Kidney epithelial cell (primary cell): ENCODE data around the gene KIF26B. TPM values are rescaled to one million over a fixed set of nuclear protein-coding genes. Genes with fewer than 3 reads are reported as not detected.
A peak's percentile ranks its signal among the peaks of the same experiment; 100 is the strongest.

ENCODE experiments used
- DNase-seq: peaks from one replicate; pipeline ENCODE4 v3.0.0-alpha.2; 2010; ENCODE audit warnings: low read depth
- H3K27me3 ChIP-seq: 2 replicates; pipeline ENCODE4 v1.6.0; 2011; ENCODE audit warnings: low read length; ENCODE audit not compliant: control insufficient read depth, insufficient read depth
- H3K36me3 ChIP-seq: 2 replicates; pipeline ENCODE4 v1.5.1; 2011; ENCODE audit warnings: low read length; ENCODE audit not compliant: control insufficient read depth, insufficient read depth
- H3K4me3 ChIP-seq: 2 replicates; pipeline ENCODE4 v1.5.1; 2011; ENCODE audit warnings: low read depth, mild to moderate bottlenecking, control low read depth, low read length
- total RNA-seq: library from RNA; depleted of rRNA; stranded (reverse); fragments of >200 nt; gene quantifications from 2 replicates; pipeline ENCODE4 v1.2.3, GENCODE V29; 2015
- TF ChIP-seq, protein P1 (sequence below): IDR thresholded peaks from 2 replicates; pipeline ENCODE4 v1.5.1; 2011; ENCODE audit warnings: mild to moderate bottlenecking, moderate library complexity, low read length, control low read depth, inconsistent platforms; ENCODE audit not compliant: insufficient read depth, poor library complexity, severe bottlenecking

KIF26B gene
- total RNA-seq, 1 donor from 2014 or later = 14.6 TPM

DNA sequence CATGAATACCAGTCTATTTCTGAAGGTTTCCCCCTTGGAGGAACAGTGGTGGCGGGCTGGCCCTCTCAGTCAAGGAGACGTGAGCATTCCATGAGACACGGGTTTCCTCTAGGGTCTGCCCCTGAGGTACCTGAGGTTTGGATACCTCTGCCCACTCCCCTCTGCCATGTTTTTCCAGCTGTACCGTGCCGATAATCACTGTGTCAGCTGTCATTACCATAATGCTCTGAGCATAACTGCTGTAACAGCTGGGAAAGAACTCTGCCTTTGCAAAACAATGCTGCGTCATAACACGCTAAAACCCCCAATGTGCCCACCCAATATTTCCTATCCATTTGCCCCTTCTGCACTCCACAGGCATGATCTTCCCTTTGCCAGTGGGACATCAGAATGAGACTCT is 425.1 kb downstream of the KIF26B start:
- no peaks in the 10 kb centered on the region for H3K27me3 ChIP-seq
- TF ChIP-seq, protein P1, sequence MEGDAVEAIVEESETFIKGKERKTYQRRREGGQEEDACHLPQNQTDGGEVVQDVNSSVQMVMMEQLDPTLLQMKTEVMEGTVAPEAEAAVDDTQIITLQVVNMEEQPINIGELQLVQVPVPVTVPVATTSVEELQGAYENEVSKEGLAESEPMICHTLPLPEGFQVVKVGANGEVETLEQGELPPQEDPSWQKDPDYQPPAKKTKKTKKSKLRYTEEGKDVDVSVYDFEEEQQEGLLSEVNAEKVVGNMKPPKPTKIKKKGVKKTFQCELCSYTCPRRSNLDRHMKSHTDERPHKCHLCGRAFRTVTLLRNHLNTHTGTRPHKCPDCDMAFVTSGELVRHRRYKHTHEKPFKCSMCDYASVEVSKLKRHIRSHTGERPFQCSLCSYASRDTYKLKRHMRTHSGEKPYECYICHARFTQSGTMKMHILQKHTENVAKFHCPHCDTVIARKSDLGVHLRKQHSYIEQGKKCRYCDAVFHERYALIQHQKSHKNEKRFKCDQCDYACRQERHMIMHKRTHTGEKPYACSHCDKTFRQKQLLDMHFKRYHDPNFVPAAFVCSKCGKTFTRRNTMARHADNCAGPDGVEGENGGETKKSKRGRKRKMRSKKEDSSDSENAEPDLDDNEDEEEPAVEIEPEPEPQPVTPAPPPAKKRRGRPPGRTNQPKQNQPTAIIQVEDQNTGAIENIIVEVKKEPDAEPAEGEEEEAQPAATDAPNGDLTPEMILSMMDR = no peak
- no peaks in the 10 kb centered on the region for H3K36me3 ChIP-seq
- H3K4me3 ChIP-seq = no peak overlapping the region
- no peak for DNase-seq

DNA sequence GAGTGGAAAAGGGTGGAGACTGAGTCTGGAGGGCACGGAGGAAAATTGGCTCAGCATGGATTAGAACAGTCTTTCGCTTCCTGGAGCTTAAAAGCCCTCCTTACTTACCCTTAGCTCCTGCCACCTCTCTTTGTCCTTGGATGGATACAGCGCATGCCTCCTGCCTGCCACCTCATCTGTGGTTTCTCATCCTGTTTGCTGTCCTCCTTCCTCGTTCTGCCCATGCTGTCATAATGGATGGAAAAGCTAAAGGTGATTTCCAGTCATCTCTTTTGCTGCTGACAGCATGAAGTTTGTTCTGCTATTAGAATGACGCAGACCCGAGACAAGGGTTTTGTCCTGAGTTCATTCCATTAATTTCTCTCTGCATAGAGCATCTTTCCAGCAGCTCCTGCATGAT is 425.9 kb downstream of the KIF26B start:
- Histone ChIP-seq H3K27me3 (no peaks in the 10 kb centered on the region), H3K4me3 (no peak overlapping the region), H3K36me3 (no peaks in the 10 kb centered on the region)
- TF ChIP-seq, protein P1 = no peak
- no peak for DNase-seq

DNA sequence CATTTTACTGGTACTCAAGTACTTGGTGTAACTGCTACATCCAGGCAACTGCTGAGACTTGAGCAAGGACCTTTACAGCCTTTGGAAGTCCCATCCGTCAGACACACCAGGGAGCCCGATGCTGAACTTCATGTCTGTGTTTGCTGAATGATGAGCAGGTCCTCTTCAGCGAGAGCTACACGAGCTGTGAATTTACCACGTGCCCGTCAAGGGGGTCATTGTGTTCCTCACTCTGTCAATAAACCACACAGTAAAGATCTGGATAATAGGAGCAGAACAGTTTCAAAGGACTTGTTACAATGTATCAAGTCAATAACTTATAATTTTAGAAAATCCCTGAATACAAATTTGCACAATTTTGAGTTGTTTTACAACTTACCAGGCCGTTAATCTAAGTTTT is 427.2 kb downstream of the KIF26B start:
- H3K36me3 ChIP-seq = no peaks in the 10 kb centered on the region
- TF ChIP-seq, protein P1 = no peak
- no peaks in the 10 kb centered on the region for H3K27me3 ChIP-seq
- no peak for DNase-seq
- no peak overlapping the region for H3K4me3 ChIP-seq

DNA sequence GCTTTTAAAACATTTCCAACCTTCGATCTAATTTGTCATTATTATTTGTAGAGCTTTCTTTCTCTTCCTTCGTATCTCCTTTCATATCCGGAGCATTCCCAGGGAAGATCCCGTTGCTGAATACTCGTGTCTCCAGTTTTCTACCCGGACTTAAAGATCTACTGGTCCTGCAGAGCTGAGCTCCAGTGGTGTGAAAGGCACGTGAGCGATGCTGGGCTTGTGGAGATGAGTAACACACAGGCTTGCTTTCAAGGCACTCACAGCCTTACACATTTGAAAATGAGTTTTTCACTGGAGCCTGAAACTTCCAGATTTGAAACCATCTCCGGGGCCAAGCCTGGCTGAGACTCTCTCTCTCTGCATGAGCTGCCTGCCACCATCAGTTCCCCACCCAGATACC is 428.3 kb downstream of the KIF26B start:
- no peak overlapping the region for H3K4me3 ChIP-seq
- H3K36me3 ChIP-seq = no peaks in the 10 kb centered on the region
- TF ChIP-seq, protein P1 = no peak
- DNase-seq = no peak
- H3K27me3 ChIP-seq = no peaks in the 10 kb centered on the region

DNA sequence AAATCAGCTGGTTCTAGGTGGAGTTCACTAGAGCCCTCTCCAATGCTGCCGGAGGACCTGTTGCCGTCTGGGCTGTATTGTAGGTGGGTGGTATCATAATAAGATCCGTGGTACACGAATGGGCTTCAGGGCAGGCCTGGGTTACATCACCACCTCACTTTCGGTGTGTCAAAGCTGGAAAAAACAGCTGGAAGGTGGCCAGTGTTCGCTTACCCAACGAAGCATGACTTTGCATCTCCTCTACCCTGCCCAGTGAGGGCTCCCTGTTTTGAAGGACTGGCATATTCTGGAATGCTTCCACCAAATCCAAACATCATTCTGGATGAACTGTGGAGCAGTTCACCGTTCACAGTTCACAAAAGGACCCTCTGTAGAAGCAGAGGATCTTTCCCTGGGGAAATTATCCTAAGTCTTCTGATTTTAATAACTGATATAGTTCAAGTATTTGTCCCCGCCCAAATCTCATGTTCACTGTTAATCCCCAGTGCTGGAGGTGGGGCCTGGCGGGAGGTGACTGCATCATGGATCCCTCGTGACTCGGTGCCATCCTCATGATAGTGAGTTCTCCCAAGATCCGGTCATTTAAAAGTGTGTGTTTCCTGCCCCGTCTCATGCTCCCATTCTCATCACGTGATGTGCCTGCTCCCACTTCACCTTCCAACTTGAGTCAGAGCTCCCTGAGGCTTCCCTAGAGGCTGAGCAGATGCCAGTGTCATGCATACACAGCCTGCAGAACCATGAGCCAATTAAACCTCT is 429.0 kb downstream of the KIF26B start:
- TF ChIP-seq, protein P1 = no peak
- Histone ChIP-seq H3K4me3 (no peak overlapping the region), H3K27me3 (no peaks in the 10 kb centered on the region), H3K36me3 (no peaks in the 10 kb centered on the region)
- DNase-seq = no peak

DNA sequence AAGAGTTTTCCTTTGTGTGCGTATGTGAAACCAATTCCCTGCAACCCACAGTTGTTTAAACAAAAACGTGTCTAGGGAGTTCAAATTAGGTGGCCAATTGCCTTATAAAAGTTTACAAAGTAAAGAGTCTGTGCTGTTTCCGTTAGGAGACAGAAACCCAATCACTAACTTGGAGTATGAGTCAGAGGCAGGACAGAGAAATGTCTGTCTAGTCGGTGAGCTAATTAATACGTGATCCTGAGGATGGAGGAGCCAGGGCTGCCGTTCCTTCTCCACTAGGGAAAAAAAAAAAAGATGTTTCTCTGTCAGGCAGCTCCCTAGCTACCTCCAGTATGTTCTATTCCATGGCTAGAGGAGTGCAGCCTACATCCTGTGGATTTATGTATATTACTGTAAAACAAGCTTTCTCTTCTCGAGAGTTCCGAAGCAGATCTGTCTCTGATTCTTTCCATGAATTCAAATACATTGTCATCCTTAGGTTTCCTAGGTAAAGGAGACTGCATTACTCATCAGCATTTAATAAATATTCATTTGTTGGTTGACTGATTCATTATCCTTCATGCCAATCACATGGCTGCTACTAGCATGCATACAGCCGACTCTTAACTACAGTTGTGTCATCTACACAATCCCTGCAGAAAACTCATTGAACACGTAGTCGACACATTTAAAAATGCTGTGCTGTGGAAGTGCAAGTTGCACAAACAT is 430.6 kb downstream of the KIF26B start:
- TF ChIP-seq, protein P1 = no peak
- H3K36me3 ChIP-seq = no peaks in the 10 kb centered on the region
- no peak overlapping the region for H3K4me3 ChIP-seq
- peak; percentile 87 for DNase-seq
- H3K27me3 ChIP-seq = no peaks in the 10 kb centered on the region
